Endothelial cell (in vitro differentiated cells): ENCODE results near the gene C1GALT1C1L. TPM values are rescaled to one million over a fixed set of nuclear protein-coding genes. Genes with fewer than 3 reads are reported as not detected.

Experiments
- total RNA-seq: library from RNA; stranded (reverse); fragmentation: NEBNext Ultra II Directional; extraction: Animal tissue kit (Norgen Biotek cat#: 25700); gene quantifications from one replicate; pipeline ENCODE4 v1.2.1, GENCODE V29; 2021; ENCODE audit not compliant: unreplicated experiment

Gene C1GALT1C1L
- total RNA-seq, 1 donor from 2014 or later = 0.31 TPM

Other genes starting within 250 kb of the C1GALT1C1L start
- gene THADA, start 80.4 kb downstream of the C1GALT1C1L start, total RNA-seq = 19.4 TPM
- 1.6 TPM for gene PLEKHH2, start 39.2 kb downstream of the C1GALT1C1L start, total RNA-seq
- 10.7 TPM for gene DYNC2LI1, start 97.6 kb upstream of the C1GALT1C1L start, total RNA-seq
- not detected for gene ABCG5, start 162.4 kb upstream of the C1GALT1C1L start, total RNA-seq
- gene ABCG8, start 162.5 kb upstream of the C1GALT1C1L start, total RNA-seq = not detected